NB4 (cell line): ENCODE results near the gene THOC2.

Experiments
- CTCF ChIP-seq: IDR thresholded peaks from one replicate; pipeline ENCODE4 v1.5.1; 2012; ENCODE audit warnings: low read depth, low read length
- MAX ChIP-seq: IDR thresholded peaks from 2 replicates; pipeline ENCODE4 v1.6.1; 2011; ENCODE audit warnings: low read depth, low read length
- MYC ChIP-seq: IDR thresholded peaks from 2 replicates; pipeline ENCODE4 v1.6.1; 2011; ENCODE audit warnings: low read depth, low read length
- POLR2A ChIP-seq: IDR thresholded peaks from 2 replicates; pipeline ENCODE4 v1.6.1; 2011; ENCODE audit warnings: mild to moderate bottlenecking; ENCODE audit not compliant: insufficient read length; ENCODE audit errors: extremely low read depth

DNA sequence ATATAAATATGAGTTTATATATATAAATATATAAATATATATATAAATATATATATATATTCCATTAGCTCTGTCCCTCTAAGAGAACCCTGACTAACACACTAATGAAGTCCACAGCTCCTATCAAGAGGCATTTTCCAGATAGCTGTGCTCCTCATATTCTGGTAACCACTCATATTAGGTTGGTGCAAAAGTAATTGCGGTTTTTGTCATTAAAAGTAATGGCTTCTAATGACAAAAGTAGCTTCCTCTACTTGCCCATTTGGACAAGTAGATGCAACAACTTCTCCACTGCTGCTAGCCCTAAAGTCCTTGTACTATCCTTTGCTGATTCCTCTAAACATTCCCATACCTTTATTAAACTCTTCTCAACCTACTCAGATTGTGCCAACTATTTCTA lies 182.0 kb downstream of the THOC2 start:
- TF ChIP-seq CTCF, result no peak
- TF ChIP-seq POLR2A, result no peak
- no peak for TF ChIP-seq MAX
- no peak for TF ChIP-seq MYC
